Prostate gland (tissue), 2 donors: ENCODE measurements around the gene THBS1.

Experiments used
- POLR2A ChIP-seq: fragments of 450-650 bp; IDR thresholded peaks from one replicate; pipeline ENCODE4 v1.6.1; 2016; ENCODE audit warnings: antibody characterized with exemption, mild to moderate bottlenecking
- POLR2AphosphoS5 ChIP-seq: sonication (generic); formaldehyde crosslinking; IDR thresholded peaks from one replicate; pipeline ENCODE4 v1.6.1; 2017; ENCODE audit warnings: antibody characterized with exemption
- TF ChIP-seq, protein P1 (sequence below), 4 experiments: fragments of 200-600 bp in 2 of 4; fragments of 450-650 bp in 2 of 4; sonication (generic) in 2 of 4; IDR thresholded peaks; 1 replicate in 3 of 4; 2 replicates in 1 of 4; pipeline ENCODE4 v1.5.1; 2016 to 2019; ENCODE audit warnings: antibody characterized with exemption in 4 of 4, mild to moderate bottlenecking in 2 of 4, moderate library complexity in 2 of 4

DNA sequence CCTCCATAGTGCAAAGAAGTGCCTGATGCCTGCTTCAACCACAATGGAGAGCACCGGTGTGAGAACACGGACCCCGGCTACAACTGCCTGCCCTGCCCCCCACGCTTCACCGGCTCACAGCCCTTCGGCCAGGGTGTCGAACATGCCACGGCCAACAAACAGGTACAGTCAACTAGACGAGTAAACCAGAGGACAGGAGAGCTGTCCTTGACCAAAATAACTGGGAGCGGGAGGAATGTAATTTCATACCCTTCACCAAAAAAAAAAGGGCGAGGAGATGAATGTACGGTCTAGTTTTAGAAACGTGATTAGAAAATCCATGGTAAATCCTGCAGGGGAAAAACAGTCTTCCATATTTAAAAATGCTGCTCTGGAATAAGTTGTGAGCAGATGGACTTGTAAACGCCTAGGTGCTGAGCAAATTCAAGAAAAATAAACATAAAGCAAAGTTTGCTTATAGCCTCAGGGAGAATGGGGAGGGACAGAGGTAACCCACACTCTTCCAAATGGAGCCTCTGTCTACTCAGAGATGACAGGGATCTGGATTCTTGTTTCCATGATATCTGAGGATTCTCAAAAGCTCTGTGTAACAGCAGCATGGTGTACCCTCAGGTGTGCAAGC, 8.4 kb downstream of the THBS1 start:
- TF ChIP-seq, protein P1, sequence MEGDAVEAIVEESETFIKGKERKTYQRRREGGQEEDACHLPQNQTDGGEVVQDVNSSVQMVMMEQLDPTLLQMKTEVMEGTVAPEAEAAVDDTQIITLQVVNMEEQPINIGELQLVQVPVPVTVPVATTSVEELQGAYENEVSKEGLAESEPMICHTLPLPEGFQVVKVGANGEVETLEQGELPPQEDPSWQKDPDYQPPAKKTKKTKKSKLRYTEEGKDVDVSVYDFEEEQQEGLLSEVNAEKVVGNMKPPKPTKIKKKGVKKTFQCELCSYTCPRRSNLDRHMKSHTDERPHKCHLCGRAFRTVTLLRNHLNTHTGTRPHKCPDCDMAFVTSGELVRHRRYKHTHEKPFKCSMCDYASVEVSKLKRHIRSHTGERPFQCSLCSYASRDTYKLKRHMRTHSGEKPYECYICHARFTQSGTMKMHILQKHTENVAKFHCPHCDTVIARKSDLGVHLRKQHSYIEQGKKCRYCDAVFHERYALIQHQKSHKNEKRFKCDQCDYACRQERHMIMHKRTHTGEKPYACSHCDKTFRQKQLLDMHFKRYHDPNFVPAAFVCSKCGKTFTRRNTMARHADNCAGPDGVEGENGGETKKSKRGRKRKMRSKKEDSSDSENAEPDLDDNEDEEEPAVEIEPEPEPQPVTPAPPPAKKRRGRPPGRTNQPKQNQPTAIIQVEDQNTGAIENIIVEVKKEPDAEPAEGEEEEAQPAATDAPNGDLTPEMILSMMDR (IDR thresholded peaks at IDR 0.05), result no peak
- TF ChIP-seq POLR2A (no peak), POLR2AphosphoS5 (no peak)
